HAP-1 (cell line): ENCODE results near the gene NPAS2.

ENCODE experiments used
- DNase-seq, 2 experiments: peaks; one replicate each; pipeline ENCODE4 v3.0.0-alpha.2; 2016 to 2020; ENCODE audit warnings: low spot score in 2 of 2
- H3K27me3 ChIP-seq: fragments of 250-450 bp; sonication (Bioruptor Pico); 2 replicates; pipeline ENCODE4 v1.5.1; 2020; ENCODE audit warnings: low read depth, mild to moderate bottlenecking, moderate library complexity
- H3K36me3 ChIP-seq: fragments of 250-450 bp; sonication (Bioruptor Pico); replicated peaks from 2 replicates; pipeline ENCODE4 v1.5.1; 2020; ENCODE audit warnings: mild to moderate bottlenecking
- H3K4me1 ChIP-seq: fragments of 250-450 bp; sonication (Bioruptor Pico); 2 replicates; pipeline ENCODE4 v1.5.1; 2020; ENCODE audit warnings: mild to moderate bottlenecking
- H3K4me3 ChIP-seq: fragments of 250-450 bp; sonication (Bioruptor Pico); 2 replicates; pipeline ENCODE4 v1.5.1; 2020; ENCODE audit warnings: mild to moderate bottlenecking, moderate library complexity
- H3K9me3 ChIP-seq: fragments of 250-450 bp; sonication (Bioruptor Pico); 2 replicates; pipeline ENCODE4 v1.5.1; 2020; ENCODE audit warnings: mild to moderate bottlenecking, moderate library complexity
- in situ Hi-C: fragments of 300-500 bp; cut with MboI; formaldehyde crosslinking; loops from 3 replicates; pipeline ENCODE4 v1.14.3; 2020; ENCODE audit warnings: low sequenced_read_pairs, inconsistent platforms, mixed read lengths

Gene NPAS2

DNA sequence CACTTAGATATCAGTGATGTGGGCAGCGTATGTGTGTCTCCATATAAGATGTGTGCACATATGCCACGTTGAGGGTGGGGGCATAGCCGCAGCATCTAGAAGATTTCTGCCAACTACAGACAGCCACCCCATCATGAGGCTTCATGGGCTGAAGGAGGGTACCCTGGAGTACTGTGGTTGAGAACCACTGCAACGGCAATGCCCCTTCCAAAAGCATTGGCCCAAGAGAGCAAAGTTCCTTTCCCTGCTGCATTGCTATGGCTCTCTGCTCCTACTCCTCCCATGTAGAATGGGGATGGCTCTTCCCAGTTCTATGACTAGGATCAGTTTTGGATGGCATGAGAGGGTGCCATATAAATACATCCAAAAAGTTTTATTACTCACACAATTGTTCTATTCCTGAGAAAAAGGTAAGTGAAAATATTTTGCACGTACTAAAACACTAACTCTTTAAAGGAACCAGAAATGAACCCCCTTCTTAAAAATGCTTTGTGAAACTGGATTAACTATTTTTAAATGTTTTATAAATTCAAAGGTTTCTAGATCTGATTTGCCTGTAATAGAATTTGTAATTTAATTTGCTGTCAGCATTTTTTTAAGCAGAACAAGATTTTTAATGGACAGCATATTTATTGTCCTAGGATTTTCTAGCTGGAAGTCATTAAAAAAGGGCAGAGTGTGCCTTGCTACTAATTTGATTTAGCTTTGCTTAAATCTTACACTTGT lies 177.7 kb downstream of the NPAS2 start:
- Histone ChIP-seq H3K4me1 (peaks cover 17% of the 10 kb centered on the region), H3K36me3 (peaks cover 7% of the 10 kb centered on the region), H3K9me3 (peaks cover 2% of the 10 kb centered on the region; the same call in 1 of the 2 replicates), H3K4me3 (no peak overlapping the region), H3K27me3 (no peaks in the 10 kb centered on the region)
- in situ Hi-C loops: loop anchor here (25.0 kb wide), 1 partner anchor 585 kb away; the partner anchor contains the start of gene CHST10
- DNase-seq: peak in 1 of 2 experiments; percentile 3

- H3K4me1 ChIP-seq: peaks cover 17% of the 10 kb centered on the region
- no peaks in the 10 kb centered on the region for H3K27me3 ChIP-seq
- H3K4me3 ChIP-seq: no peak overlapping the region
- DNase-seq: no peak
- peaks cover 12% of the 10 kb centered on the region for H3K36me3 ChIP-seq
- H3K9me3 ChIP-seq: peaks cover 2% of the 10 kb centered on the region; the same call in 1 of the 2 replicates
- in situ Hi-C loops: loop anchor here (25.0 kb wide), 1 partner anchor 586 kb away; the partner anchor contains the start of gene CHST10
Measured at GRCh38 chr2:100998235-100998573, 178.3 kb downstream of the NPAS2 start.

GRCh38 chr2:100999995-101000394 lies 180.1 kb downstream of the NPAS2 start:
- DNase-seq: no peak
- no peaks in the 10 kb centered on the region for H3K27me3 ChIP-seq
- peaks cover 30% of the 10 kb centered on the region for H3K36me3 ChIP-seq
- in situ Hi-C loops: loop anchor here (25.0 kb wide), 1 partner anchor 588 kb away; the partner anchor contains the start of gene CHST10
- no peak overlapping the region for H3K4me3 ChIP-seq
- H3K9me3 ChIP-seq: peaks cover 2% of the 10 kb centered on the region; the same call in 1 of the 2 replicates
- peaks cover 30% of the 10 kb centered on the region for H3K4me1 ChIP-seq

DNA sequence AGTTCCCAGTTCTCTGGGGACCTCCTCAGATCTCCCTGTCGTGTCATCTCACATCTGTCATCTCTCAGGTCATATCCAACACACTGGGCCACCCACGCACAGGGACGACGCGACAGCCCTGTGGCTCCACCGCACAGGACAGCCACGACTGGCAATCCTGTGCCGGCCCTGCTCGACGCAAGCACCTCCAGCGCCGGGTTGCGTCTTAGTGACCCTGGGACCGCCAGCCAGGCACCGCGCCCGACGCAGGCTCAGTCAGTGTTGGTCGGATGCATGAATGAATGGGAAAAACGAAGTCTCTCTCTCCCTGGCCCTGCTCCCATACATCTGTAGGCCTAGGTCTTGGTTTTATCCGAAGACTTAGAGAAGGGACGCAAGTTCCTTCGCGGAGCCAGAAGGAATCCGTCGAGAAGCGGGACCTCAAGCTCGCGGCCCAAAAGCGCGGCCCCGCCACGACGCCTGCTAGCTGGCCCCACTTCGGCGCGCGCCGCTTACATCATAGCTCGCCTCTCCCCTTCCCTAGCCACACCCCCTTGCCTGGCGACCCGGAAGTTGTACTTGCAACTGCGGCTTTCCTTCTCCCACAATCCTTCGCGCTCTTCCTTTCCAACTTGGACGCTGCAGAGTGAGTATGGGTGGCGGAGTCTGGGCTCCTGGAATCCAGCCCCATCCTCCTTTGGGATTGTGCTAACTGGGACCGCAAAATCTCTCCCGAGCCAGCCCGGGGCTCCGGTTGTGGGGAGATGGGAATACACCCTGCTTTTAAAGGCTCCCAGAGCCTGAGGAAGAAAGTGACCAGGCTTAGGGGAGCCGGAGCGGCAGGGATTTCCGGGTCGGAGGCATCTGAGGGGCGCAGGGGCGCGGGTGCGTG lies 182.0 kb downstream of the NPAS2 start, which contains the start of gene RPL31:
Gene RPL31 (plus strand): TSS at position 599 of the 871 bp plus-strand sequence. CDS start 413 bp downstream, outside the sequence.
- peaks cover 2% of the 10 kb centered on the region; the same call in 1 of the 2 replicates for H3K9me3 ChIP-seq
- H3K36me3 ChIP-seq: peaks cover 47% of the 10 kb centered on the region
- in situ Hi-C loops: no loop called here
- H3K4me3 ChIP-seq: peak within 1 kb of the TSS; percentile 99
- H3K4me1 ChIP-seq: peaks cover 33% of the 10 kb centered on the region
- peak; percentile 91 to 98 for DNase-seq
- no peaks in the 10 kb centered on the region for H3K27me3 ChIP-seq

- peaks cover 55% of the 10 kb centered on the region for H3K36me3 ChIP-seq
- H3K4me1 ChIP-seq: peaks cover 33% of the 10 kb centered on the region
- peak overlapping the region; percentile 99 for H3K4me3 ChIP-seq
- H3K9me3 ChIP-seq: peaks cover 2% of the 10 kb centered on the region; the same call in 1 of the 2 replicates
- DNase-seq: peak in 1 of 2 experiments; percentile 31
- in situ Hi-C loops: no loop called here
- no peaks in the 10 kb centered on the region for H3K27me3 ChIP-seq
Measured at GRCh38 chr2:101002562-101003277, 182.8 kb downstream of the NPAS2 start.

DNA sequence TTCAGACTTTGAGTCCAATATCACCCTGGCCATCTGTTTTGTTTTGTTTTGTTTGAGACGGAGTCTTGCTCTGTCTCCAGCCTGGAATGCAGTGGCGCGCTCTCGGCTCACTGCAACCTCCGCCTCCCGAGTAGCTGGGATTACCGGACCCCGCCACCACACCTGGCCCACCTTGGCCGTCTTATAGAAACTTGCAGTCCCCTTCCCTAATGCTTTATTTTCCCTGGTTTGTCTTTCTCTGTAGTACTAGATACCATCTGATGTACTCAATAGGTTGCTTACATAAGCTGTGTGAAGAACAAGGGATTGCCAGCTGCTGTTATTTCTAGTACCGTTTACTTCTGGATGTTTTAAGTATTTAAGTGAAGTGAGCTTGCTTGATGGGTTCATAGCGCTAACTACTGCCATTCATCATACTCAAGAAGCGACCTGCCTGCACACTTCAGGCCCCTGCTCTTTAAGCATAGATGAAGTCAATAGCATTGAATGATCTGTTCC lies 183.4 kb downstream of the NPAS2 start:
- Histone ChIP-seq H3K27me3 (no peaks in the 10 kb centered on the region), H3K9me3 (peaks cover 2% of the 10 kb centered on the region; the same call in 1 of the 2 replicates), H3K4me1 (peaks cover 30% of the 10 kb centered on the region), H3K4me3 (peak overlapping the region; percentile 99), H3K36me3 (peaks cover 61% of the 10 kb centered on the region)
- DNase-seq: no peak
- in situ Hi-C loops: no loop called here

DNA sequence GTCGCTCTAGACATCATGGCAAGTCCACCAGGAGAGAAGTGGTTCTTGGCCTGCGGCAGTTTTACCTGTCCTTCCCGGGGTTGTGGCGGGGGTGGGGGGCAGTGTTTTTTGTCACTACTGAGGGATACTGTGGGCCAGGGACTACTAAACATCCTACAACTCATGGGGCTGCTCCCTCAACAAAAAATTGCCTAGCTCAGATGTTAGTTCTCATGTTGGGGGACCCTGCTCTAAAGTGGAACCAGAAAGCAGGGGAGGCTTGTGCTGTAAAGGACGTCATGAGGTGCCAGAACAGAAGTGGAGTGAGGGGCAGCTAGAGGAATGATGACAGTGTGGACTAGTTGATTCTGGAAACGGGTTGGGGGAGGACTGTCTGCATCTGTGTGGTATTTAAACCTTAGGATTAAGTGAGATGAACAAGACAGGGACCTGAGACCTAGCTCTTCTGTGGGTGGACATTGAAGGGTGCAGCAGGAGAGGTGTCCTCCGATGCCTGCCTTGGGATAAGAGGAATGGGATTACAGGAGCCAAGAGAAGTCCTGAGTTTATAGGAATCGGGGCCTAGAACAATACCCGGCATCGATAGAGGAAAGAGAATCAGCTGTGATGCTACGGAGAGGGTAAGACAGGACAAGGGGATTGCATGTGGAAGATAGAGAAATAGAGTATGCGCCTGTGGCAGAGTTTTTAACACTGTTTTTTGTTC lies 184.8 kb downstream of the NPAS2 start:
- Histone ChIP-seq H3K27me3 (no peaks in the 10 kb centered on the region), H3K4me3 (peak overlapping the region; percentile 99), H3K36me3 (peaks cover 71% of the 10 kb centered on the region), H3K9me3 (peaks cover 2% of the 10 kb centered on the region; the same call in 1 of the 2 replicates), H3K4me1 (peaks cover 30% of the 10 kb centered on the region)
- in situ Hi-C loops: no loop called here
- no peak for DNase-seq

- Histone ChIP-seq H3K4me3 (no peak overlapping the region), H3K4me1 (peaks cover 30% of the 10 kb centered on the region), H3K36me3 (peaks cover 76% of the 10 kb centered on the region), H3K9me3 (peaks cover 2% of the 10 kb centered on the region; the same call in 1 of the 2 replicates), H3K27me3 (no peaks in the 10 kb centered on the region)
- no peak for DNase-seq
- in situ Hi-C loops: no loop called here
Measured at GRCh38 chr2:101006065-101006715, 186.3 kb downstream of the NPAS2 start.

- in situ Hi-C loops: no loop called here
- Histone ChIP-seq H3K9me3 (no peaks in the 10 kb centered on the region), H3K27me3 (no peaks in the 10 kb centered on the region), H3K4me3 (no peak overlapping the region), H3K36me3 (peaks cover 72% of the 10 kb centered on the region), H3K4me1 (peaks cover 24% of the 10 kb centered on the region)
- DNase-seq: peak in 1 of 2 experiments; percentile 38
Measured at GRCh38 chr2:101007415-101008345, 187.7 kb downstream of the NPAS2 start.

DNA sequence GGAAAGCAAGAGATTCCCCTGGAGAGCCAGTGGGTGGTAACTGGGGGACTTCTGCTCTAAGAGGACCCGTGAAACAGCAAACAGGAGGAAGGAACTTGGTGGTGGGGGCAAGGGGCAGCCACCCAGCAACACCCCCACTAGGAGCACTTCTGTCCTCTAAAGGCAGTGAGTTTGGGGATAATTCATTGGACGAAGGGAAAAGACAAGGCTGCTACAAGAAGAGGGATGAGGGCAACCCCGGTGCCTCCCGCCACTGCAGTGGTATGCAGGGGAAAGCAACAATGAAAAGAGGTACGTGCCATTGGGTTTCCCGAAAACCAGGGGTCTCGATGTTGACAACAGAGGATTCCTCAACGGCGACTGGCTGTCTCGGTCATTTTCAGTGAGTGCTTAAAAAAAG lies 191.2 kb downstream of the NPAS2 start:
- Histone ChIP-seq H3K36me3 (peaks cover 48% of the 10 kb centered on the region), H3K27me3 (no peaks in the 10 kb centered on the region), H3K9me3 (no peaks in the 10 kb centered on the region), H3K4me3 (no peak overlapping the region), H3K4me1 (peaks cover under 1% of the 10 kb centered on the region; the same call in 1 of the 2 replicates)
- no peak for DNase-seq
- in situ Hi-C loops: no loop called here

- Histone ChIP-seq H3K36me3 (peaks cover 38% of the 10 kb centered on the region), H3K9me3 (no peaks in the 10 kb centered on the region), H3K4me1 (no peaks in the 10 kb centered on the region), H3K27me3 (no peaks in the 10 kb centered on the region), H3K4me3 (no peak overlapping the region)
- DNase-seq: no peak
- in situ Hi-C loops: no loop called here
Measured at GRCh38 chr2:101012054-101012705, 192.2 kb downstream of the NPAS2 start.
